IMR-90 (cell line): ENCODE data around the gene ARX.

Experiments used
- CTCF ChIP-seq: conservative IDR thresholded peaks from 2 replicates; pipeline ENCODE4 v1.5.1; 2012; ENCODE audit warnings: mild to moderate bottlenecking, low read depth, low read length, improper control_type of control experiment
- POLR2A ChIP-seq: IDR thresholded peaks from 2 replicates; pipeline ENCODE4 v1.6.1; 2012; ENCODE audit warnings: mild to moderate bottlenecking, low read depth, low read length
- TF ChIP-seq, protein P1 (sequence below): fragments of 150-350 bp; IDR thresholded peaks from 2 replicates; pipeline ENCODE4 v1.6.1; 2016; ENCODE audit warnings: low read depth, mild to moderate bottlenecking, low read length, moderate library complexity, borderline replicate concordance

GRCh38 chrX:25023908-25024307, 8.1 kb upstream of the ARX start:
- TF ChIP-seq POLR2A = no peak
- no peak for TF ChIP-seq CTCF
- TF ChIP-seq, protein P1, sequence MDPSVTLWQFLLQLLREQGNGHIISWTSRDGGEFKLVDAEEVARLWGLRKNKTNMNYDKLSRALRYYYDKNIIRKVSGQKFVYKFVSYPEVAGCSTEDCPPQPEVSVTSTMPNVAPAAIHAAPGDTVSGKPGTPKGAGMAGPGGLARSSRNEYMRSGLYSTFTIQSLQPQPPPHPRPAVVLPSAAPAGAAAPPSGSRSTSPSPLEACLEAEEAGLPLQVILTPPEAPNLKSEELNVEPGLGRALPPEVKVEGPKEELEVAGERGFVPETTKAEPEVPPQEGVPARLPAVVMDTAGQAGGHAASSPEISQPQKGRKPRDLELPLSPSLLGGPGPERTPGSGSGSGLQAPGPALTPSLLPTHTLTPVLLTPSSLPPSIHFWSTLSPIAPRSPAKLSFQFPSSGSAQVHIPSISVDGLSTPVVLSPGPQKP = no peak
